PC-9 (cell line): Measurements from ENCODE around the gene CSF1R.

Experiments
- EZH2 ChIP-seq: fragments of 200-600 bp; sonication (generic); IDR thresholded peaks from 2 replicates; pipeline ENCODE4 v1.8.0; 2017; ENCODE audit warnings: antibody characterized with exemption, low read depth
- TF ChIP-seq, protein P1 (sequence below): fragments of 200-600 bp; sonication (generic); conservative IDR thresholded peaks from 2 replicates; pipeline ENCODE4 v1.6.1; 2017; ENCODE audit warnings: mixed run types, antibody characterized with exemption, mild to moderate bottlenecking, moderate library complexity

DNA sequence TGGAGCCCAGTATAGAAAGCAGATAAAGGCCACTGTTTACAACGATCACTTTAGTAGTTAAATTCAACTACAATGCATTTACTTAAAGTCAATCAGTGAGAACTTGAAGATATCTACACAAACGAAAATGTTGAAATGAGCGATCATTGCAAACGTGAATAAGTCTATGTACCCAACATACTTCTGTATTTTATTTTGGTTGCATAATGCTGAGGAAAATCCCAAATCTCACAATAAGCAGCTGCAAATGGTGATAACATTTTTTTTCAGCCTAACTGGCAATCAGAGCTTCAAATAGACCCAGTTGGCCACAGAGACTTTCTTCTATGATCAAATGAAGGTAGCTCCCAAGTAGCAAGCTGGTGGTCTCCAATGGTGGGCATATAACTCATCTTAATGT is 37.2 kb upstream of the CSF1R start:
- TF ChIP-seq, protein P1, sequence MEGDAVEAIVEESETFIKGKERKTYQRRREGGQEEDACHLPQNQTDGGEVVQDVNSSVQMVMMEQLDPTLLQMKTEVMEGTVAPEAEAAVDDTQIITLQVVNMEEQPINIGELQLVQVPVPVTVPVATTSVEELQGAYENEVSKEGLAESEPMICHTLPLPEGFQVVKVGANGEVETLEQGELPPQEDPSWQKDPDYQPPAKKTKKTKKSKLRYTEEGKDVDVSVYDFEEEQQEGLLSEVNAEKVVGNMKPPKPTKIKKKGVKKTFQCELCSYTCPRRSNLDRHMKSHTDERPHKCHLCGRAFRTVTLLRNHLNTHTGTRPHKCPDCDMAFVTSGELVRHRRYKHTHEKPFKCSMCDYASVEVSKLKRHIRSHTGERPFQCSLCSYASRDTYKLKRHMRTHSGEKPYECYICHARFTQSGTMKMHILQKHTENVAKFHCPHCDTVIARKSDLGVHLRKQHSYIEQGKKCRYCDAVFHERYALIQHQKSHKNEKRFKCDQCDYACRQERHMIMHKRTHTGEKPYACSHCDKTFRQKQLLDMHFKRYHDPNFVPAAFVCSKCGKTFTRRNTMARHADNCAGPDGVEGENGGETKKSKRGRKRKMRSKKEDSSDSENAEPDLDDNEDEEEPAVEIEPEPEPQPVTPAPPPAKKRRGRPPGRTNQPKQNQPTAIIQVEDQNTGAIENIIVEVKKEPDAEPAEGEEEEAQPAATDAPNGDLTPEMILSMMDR = no peak
- TF ChIP-seq EZH2 = no peak
